Brain pericyte (primary cell): ENCODE data around the gene ARID5B.

Experiments used
- DNase-seq: peaks from one replicate; pipeline ENCODE4 v3.0.0-alpha.2; 2012; ENCODE audit warnings: low read depth, low spot score

The ARID5B gene

GRCh38 chr10:62103857-62104256 lies 202.4 kb downstream of the ARID5B start:
- no peak for DNase-seq

DNA sequence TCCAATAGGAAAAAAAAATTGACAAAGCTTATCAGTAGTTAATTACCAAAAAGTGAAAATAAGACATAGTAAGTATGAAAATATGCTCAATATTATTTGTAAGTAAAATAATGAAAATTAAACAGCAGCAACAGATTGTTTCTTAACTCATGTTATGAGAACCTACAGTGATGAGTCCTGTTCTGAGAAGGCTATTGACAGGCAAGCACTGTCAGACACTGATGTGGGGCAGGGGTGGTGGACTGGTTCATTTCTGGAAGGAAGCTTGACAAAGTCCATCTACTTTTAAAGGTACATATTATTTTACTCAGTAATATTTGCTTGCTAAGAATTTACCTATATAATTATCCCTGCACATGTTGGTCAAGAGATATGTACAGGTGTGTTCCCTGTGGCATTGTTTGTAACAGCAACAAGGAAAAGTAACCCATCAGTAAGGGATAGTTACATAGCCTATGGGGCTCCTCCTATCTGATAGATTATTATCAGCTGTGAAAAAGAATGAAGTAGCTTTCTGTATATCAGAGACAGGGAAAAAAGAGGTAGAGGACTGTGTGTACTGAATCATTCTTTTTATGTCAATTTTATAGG lies 205.5 kb downstream of the ARID5B start:
- no peak for DNase-seq

DNA sequence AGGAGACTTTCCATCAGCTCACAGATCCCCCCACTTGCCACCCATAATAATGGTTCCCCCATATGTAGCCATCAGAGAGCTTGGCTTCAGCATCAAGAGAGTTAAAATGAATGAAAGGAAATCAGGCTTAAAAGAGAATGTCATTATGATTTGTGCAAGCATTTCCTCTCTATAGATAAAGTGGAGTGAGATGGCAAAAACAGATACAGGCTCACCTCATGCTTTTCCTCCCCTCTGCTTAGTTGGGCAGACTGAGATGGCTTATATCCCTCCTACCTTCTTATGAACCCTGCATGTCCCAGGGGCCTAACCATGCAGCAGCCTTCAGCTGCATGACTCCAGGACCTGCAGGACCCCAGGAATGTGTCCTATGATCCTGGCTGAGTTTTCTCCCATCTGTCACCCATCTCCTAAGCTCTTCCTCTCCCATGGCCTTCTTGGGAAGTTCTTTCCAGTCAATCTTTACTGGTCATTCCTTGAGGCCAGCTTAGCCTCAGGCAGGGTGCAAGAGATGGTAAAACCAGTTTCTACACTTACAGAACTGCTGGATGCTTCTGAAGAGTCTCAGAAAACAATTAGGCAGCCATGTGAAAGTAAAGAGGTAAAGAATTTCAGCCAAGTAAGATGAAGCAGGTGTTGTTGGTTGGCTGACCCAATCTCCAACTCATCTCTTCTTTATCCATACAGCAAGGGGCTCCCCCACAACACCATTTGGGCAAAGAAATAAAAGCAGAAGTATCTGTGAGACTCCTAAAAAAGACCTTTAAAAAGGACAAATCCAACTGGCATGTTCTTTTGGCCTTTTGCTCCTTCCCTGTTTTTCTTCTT lies 207.5 kb downstream of the ARID5B start:
- no peak for DNase-seq

DNA sequence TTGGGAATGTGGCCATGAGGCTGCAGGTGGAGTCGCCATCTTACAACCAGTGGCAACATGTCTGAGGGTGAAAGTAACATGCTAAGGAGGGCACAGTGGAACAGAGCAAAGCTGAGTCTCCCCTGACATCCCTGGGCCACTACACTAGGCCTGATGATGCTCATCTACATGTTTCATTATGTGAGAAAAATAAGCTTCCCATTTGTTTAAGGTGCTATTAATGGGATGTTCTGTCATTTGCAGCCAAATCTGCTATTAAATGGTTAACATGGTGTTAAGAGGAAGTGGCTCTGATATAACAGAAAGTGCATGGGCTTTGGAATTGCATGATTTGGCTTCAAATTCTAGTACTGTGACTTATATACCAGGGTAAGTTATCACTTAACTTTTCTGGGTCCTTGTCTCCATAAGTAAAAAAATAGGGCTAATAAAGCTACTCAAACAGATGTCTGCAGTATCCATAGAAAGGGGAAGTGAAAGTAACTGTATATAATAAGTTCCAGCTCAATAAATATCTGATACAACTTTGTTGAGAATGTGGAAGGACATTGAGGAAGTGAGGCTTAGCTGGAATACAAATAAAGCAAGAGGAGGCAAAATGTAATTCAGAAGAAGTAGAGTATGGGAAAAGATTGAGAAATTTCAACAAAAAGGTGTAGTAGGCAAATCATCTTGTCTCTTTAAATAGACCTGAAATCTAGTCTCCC lies 208.2 kb downstream of the ARID5B start:
- DNase-seq, result no peak

GRCh38 chr10:62112300-62112699 lies 210.8 kb downstream of the ARID5B start:
- DNase-seq, result no peak

DNA sequence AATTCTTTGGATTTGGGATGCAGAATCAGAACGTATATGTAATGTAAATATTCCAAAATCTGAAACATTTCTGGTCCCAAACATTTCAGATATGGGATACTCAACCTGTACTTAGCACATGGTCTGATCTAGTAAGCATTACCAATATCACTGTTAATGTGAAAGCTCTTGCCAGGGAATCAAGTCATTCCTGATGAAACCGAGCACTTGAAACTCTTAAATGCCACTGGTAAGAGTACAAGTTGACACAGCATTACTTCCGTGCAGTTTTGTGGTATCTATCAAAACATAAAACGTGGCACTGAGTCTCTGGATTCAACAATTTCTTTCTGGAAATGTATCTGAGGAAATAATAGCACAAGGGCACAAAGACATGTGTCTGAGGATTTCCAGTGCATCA lies 211.5 kb downstream of the ARID5B start:
- DNase-seq, result no peak

GRCh38 chr10:62113680-62114079 lies 212.2 kb downstream of the ARID5B start:
- no peak for DNase-seq

- no peak for DNase-seq
Measured at GRCh38 chr10:62115321-62115720, 213.8 kb downstream of the ARID5B start.

DNA sequence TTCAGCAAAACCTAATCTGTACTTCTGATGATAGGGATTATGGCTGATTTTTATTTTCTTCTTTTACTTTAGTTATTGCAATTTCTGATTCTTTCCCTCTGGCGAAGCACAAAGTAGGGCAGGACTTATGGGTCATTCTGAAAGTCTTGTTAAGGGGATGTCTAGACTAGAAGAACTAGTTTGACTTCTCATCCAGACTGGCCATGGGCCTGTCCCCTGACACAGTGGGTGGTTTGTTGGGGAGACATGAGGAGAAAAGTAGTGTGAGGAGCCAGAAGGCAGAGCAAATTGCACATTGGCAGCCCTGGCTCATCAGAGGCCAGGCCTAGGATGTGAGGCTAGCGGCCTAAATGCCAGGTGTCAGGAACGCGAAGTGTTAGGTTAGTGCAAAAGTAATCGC lies 214.3 kb downstream of the ARID5B start:
- DNase-seq, result no peak

DNA sequence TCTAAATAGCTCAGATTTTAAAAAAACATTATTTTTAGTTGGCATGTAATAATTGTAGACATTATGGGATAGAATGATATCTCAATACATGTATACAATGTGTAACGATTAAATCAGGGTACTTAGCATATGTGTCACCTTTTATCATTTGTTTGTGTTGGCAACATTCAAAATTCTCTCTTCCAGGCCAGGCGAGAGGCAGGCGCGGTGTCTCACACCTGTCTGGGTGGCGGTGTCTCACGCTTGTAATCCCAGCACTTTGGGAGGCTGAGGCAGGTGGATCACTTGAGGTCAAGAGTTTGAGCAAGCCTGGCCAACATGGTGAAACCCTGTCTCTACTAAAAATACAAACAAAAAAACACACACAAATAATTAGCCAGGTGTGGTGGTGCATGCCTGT lies 215.4 kb downstream of the ARID5B start:
- DNase-seq, result no peak

DNA sequence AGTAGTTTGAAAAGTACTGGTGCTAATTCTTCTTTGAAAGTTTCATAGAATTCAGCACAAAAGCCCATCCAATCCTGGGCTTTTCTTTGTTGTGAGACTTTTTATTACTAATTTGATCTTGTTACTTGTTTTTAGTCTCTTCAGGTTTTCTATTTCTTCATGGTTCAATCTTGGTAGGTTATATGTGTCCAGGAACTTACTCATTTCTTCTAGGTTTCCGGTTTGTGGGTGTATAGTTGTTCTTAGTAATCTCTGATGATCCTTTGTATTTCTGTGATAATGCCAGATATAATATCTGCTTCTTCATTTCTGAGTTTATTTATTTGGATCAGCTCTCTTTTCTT lies 219.7 kb downstream of the ARID5B start:
- no peak for DNase-seq

DNA sequence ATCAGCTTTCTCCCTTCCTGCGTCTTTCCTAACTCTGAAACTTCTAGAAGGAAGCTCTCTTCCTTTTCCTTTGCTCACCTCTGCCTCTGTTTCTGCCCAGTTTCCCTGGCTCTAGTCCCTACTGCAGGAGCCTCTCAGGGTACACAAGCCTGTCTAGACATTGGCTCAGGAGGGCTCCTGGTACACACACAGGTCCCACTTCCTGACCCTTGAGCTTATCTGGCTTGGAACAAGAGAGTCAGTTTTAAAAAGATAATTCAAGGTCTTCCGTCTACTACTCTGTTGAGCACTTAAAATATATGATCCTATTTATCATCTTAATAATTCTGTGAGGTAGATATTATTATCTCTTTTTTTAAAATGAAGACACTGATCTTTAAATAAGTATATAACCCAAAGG lies 226.5 kb downstream of the ARID5B start:
- DNase-seq, result no peak

DNA sequence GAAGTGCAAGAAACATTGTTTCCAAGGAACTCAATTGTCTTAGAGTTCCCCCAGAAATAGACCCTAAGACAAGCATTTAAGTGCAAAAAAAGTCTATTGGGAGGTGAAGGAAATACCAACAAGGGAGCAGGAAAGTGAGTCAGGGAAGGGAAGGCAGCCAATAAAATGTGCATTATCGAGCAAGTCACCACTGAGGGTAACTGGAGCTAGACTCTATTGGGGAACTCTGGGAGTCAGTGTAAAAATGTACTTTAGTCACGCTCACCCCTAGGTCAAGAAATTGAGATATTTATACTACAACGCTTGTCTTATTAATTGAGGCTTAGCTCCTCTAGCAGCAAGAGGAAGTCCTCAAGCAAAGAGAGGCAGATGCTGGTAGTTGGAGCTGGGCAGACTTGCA lies 229.4 kb downstream of the ARID5B start:
- peak; percentile 18 for DNase-seq

GRCh38 chr10:62131724-62132123 lies 230.2 kb downstream of the ARID5B start:
- DNase-seq, result no peak

- DNase-seq, result no peak
Measured at GRCh38 chr10:62133618-62134017, 232.1 kb downstream of the ARID5B start.

DNA sequence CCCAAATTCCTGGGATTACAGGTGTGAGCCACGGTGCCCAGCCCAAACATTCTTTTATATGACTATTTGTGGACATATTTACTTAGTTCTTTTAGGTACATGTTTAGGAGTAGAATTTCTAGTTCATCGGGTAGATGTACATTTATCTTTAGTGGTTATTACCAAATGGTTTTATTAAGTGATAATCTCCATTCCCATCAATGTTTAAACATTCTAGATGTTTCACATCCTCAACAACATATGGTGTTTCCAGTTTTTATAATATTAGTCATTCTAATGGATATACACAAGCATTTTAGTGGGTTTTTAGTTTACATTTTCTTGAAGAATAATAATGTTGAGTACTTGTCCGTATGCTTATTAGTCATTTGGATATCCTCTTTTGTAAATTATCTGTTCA lies 235.4 kb downstream of the ARID5B start:
- no peak for DNase-seq
